ENCODE measurements around the gene SLC6A19.
A peak's percentile ranks its signal among the peaks of the same experiment; 100 is the strongest.

The SLC6A19 gene

GRCh38 chr5:1201327-1202025 lies at the start of gene SLC6A19:
SLC6A19 (plus strand) TSS chr5:1201595; CDS start chr5:1201651, 56 bp downstream.
- DNase-seq: peak; percentile 47

GRCh38 chr5:1152156-1152555 lies 49.2 kb upstream of the SLC6A19 start:
- no peak for DNase-seq

GRCh38 chr5:1152771-1153282 lies 48.6 kb upstream of the SLC6A19 start:
- no peak for DNase-seq

GRCh38 chr5:1153428-1153827 lies 48.0 kb upstream of the SLC6A19 start:
- DNase-seq: no peak

- peak; percentile 34 for DNase-seq
Measured at GRCh38 chr5:1155191-1156032, 46.0 kb upstream of the SLC6A19 start.

- DNase-seq: no peak
Measured at GRCh38 chr5:1156033-1156753, 45.2 kb upstream of the SLC6A19 start.

- DNase-seq: peak; percentile 61
Measured at GRCh38 chr5:1156754-1157460, 44.5 kb upstream of the SLC6A19 start.

GRCh38 chr5:1157461-1157986 lies 43.9 kb upstream of the SLC6A19 start:
- DNase-seq: peak; percentile 61

GRCh38 chr5:1158647-1159340 lies 42.6 kb upstream of the SLC6A19 start:
- no peak for DNase-seq

GRCh38 chr5:1159341-1159675 lies 42.1 kb upstream of the SLC6A19 start:
- DNase-seq: no peak

- DNase-seq: no peak
Measured at GRCh38 chr5:1159774-1160406, 41.5 kb upstream of the SLC6A19 start.

- no peak for DNase-seq
Measured at GRCh38 chr5:1161108-1161832, 40.1 kb upstream of the SLC6A19 start.

GRCh38 chr5:1161833-1162229 lies 39.6 kb upstream of the SLC6A19 start:
- no peak for DNase-seq

GRCh38 chr5:1162276-1162675 lies 39.1 kb upstream of the SLC6A19 start:
- no peak for DNase-seq

- no peak for DNase-seq
Measured at GRCh38 chr5:1162751-1163150, 38.6 kb upstream of the SLC6A19 start.

- no peak for DNase-seq
Measured at GRCh38 chr5:1163366-1163765, 38.0 kb upstream of the SLC6A19 start.

- no peak for DNase-seq
Measured at GRCh38 chr5:1163879-1164278, 37.5 kb upstream of the SLC6A19 start.

- no peak for DNase-seq
Measured at GRCh38 chr5:1164696-1165630, 36.4 kb upstream of the SLC6A19 start.

- no peak for DNase-seq
Measured at GRCh38 chr5:1165864-1166263, 35.5 kb upstream of the SLC6A19 start.

- DNase-seq: no peak
Measured at GRCh38 chr5:1166370-1166769, 35.0 kb upstream of the SLC6A19 start.
